ENCODE results near the gene TBL1XR1.
"Not testable (repeated sequence)": the region's sequence is repeated elsewhere in the genome, so short reads cannot be mapped to it uniquely, and the experiment has no call there.

TBL1XR1 gene

GRCh38 chr3:177208223-177208622 lies 10.9 kb upstream of the TBL1XR1 start:
- DNase-seq = no peak

GRCh38 chr3:177206936-177207335 lies 9.7 kb upstream of the TBL1XR1 start:
- no peak for DNase-seq

GRCh38 chr3:177203689-177204395 lies 6.6 kb upstream of the TBL1XR1 start:
- DNase-seq = no peak

GRCh38 chr3:177203016-177203415 lies 5.7 kb upstream of the TBL1XR1 start:
- not testable (repeated sequence) for DNase-seq

GRCh38 chr3:177201700-177202397 lies 4.6 kb upstream of the TBL1XR1 start:
- peak; percentile 61 to 73 for DNase-seq

GRCh38 chr3:177199206-177199760 lies 2.0 kb upstream of the TBL1XR1 start:
- DNase-seq = no peak

GRCh38 chr3:177197727-177198460 lies 612 bp upstream of the TBL1XR1 start:
- DNase-seq = no peak

GRCh38 chr3:177196456-177197040 lies 734 bp downstream of the TBL1XR1 start:
- DNase-seq = peak; percentile 42 to 51

- peak; percentile 38 to 54 for DNase-seq
Observed at GRCh38 chr3:177196008-177196455, 1.2 kb downstream of the TBL1XR1 start.

- peak in 1 of 2 donors; percentile 26 for DNase-seq
Observed at GRCh38 chr3:177195242-177195991, 1.9 kb downstream of the TBL1XR1 start.

- no peak for DNase-seq
Observed at GRCh38 chr3:177194299-177194698, 3.0 kb downstream of the TBL1XR1 start.

- no peak for DNase-seq
Observed at GRCh38 chr3:177193688-177194268, 3.5 kb downstream of the TBL1XR1 start.

- not testable (repeated sequence) for DNase-seq
Observed at GRCh38 chr3:177193275-177193674, 4.0 kb downstream of the TBL1XR1 start.

GRCh38 chr3:177190756-177191681 lies 6.3 kb downstream of the TBL1XR1 start:
- DNase-seq = no peak

- DNase-seq = not testable (repeated sequence)
Observed at GRCh38 chr3:177190184-177190583, 7.1 kb downstream of the TBL1XR1 start.

- DNase-seq = not testable (repeated sequence)
Observed at GRCh38 chr3:177188325-177188724, 9.0 kb downstream of the TBL1XR1 start.

- DNase-seq = no peak
Observed at GRCh38 chr3:177186306-177186705, 11.0 kb downstream of the TBL1XR1 start.

- no peak for DNase-seq
Observed at GRCh38 chr3:177185035-177185574, 12.2 kb downstream of the TBL1XR1 start.

- not testable (repeated sequence) for DNase-seq
Observed at GRCh38 chr3:177184602-177185001, 12.7 kb downstream of the TBL1XR1 start.

- no peak for DNase-seq
Observed at GRCh38 chr3:177182352-177182751, 14.9 kb downstream of the TBL1XR1 start.

All from CD4-positive, alpha-beta T cell treated with Interleukin-1 beta for 1 hour (primary cell).